ENCODE results near the gene ARHGAP25.

Gene ARHGAP25

DNA sequence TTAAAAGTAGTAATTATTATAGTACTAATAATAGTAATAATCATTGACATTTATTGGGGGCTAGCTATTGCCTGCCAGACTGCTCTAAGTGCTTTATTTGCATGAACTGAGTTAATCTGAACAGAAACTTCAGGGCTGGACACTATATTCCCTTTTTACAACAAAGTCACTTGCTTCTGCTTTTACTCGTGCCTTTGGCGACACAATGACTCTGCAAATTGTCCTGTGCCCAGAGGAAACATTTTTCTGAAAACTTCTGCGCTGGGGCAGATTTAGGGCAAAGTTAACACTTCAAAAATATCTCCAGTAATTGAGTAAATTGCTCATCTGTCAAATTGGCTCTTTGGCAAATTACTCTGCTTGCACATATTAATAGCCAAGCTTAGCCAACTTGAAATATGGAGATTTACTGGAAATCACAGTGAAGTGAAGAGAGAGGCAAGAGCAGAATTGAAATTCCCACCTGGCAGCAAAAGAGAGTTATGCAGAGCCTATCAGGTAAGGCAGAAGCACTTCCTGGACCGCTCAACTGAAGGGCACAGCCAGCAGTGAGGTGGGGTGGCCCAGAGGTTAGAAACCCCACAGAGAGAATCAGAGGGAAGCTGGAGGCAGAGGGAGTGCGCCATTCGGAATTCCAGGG is 100.2 kb downstream of the ARHGAP25 start:
- no peak for TF ChIP-seq FOXP2 (optimal IDR thresholded peaks at IDR 0.05; ENCODE audit: control extremely low read depth, extremely low read length, insufficient read depth)
- no peak for TF ChIP-seq POLR2AphosphoS5 (IDR thresholded peaks at IDR 0.05; ENCODE audit: borderline replicate concordance, low read depth, low read length)
- TF ChIP-seq EZH2 (IDR thresholded peaks at IDR 0.05) = no peak
- Histone ChIP-seq H3K4me3 (no peak overlapping the region), H3K36me3 (ENCODE audit: insufficient read depth, low read length) (no peaks in the 10 kb centered on the region), H3K9ac (ENCODE audit: insufficient read length) (no peak overlapping the region), H3K9me3 (ENCODE audit: low read depth, low read length) (no peaks in the 10 kb centered on the region), H3K27ac (no peak overlapping the region)
- DNase-seq (ENCODE audit: low read depth, low spot score) = no peak

DNA sequence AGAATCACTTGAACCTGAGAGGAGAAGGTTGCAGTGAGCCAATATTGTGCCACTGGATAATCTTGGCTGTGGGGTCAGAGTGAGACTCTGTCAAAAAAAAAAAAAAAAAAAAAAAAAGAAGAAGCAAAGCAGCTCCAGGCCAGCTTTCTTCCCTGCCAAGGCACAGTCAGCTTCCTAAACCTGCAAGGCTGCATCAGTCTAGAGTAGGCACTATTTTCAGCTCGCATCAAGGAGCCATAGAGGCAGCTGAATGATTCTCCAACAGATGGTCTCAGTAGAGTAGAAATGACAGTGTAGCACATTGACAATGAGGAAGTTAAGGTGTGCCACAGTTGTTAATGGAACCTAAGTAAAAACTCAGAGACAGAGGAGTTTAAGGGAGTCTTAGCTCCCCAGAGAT is 101.0 kb downstream of the ARHGAP25 start:
- H3K9ac ChIP-seq (ENCODE audit: insufficient read length) = no peak overlapping the region
- no peak overlapping the region for H3K27ac ChIP-seq

DNA sequence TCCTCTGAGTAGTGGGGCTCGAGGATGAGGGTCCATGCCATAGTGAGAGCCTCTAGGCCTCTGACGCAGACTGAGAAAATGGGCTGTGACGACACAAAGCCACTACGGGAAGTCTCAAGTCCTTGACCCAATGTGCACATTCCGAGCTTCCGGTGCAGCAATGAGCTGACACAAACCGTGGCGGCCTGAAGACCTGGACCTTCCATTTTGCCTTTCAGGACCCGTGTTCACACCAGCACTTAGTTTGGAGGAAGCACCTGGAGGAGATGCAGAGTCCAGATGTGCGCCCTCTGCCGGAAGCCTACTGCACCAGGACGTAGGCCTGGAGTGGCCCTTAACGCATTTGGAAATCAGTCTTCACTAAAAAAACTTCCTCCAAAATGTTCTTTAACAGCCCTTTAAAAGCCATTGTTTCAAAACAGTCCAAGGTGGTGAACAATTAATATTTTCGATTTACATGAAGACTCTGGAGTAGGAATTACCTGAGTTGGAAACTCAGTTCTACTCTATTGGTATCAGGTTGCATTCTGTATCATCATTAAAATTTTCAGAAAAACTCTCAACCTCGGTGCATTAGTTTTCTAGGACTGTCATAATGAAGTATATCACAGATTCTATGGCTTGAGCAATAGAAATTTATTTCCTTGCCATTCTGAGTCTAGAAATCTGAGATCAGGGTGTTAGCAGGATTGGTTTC is 102.7 kb downstream of the ARHGAP25 start:
- Histone ChIP-seq H3K4me3 (no peak overlapping the region), H3K36me3 (ENCODE audit: insufficient read depth, low read length) (no peaks in the 10 kb centered on the region), H3K9me3 (ENCODE audit: low read depth, low read length) (no peaks in the 10 kb centered on the region), H3K9ac (ENCODE audit: insufficient read length) (no peak overlapping the region), H3K27ac (no peak overlapping the region)
- TF ChIP-seq FOXP2 (optimal IDR thresholded peaks at IDR 0.05; ENCODE audit: control extremely low read depth, extremely low read length, insufficient read depth) = no peak
- TF ChIP-seq EZH2 (IDR thresholded peaks at IDR 0.05) = no peak
- no peak for TF ChIP-seq POLR2AphosphoS5 (IDR thresholded peaks at IDR 0.05; ENCODE audit: borderline replicate concordance, low read depth, low read length)
- no peak for DNase-seq (ENCODE audit: low read depth, low spot score)

More for the DNA sequence above, 101.0 kb downstream of the ARHGAP25 start:
- DNase-seq (ENCODE audit: low read depth, low spot score) = no peak
- no peak overlapping the region for H3K4me3 ChIP-seq
- TF ChIP-seq FOXP2 (optimal IDR thresholded peaks at IDR 0.05; ENCODE audit: control extremely low read depth, extremely low read length, insufficient read depth) (no peak), POLR2AphosphoS5 (IDR thresholded peaks at IDR 0.05; ENCODE audit: borderline replicate concordance, low read depth, low read length) (no peak), EZH2 (IDR thresholded peaks at IDR 0.05) (no peak)
- no peaks in the 10 kb centered on the region for H3K36me3 ChIP-seq (ENCODE audit: insufficient read depth, low read length)
- H3K9me3 ChIP-seq (ENCODE audit: low read depth, low read length) = no peaks in the 10 kb centered on the region

DNA sequence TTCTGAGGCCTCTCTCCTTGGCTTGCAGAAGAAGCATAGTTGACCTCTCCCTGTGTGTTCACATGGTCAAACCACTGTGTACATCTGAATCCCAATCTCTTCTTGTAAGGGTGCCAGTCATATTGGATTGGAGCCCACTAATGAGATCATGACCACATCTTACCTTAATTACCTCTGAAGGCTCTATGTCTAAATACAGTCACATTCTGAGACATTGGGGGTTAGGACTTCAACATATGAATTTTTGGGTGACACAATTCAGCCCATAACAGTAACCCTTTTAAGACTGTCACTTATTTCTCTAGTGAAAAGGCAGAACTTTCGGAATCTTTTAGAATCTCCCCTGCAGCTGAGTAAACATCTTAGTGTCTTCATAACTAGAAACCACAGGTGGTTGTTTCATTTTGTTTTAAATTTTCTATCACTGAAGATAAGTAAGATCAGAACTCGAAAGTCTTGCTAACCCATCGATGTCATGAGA is 103.3 kb downstream of the ARHGAP25 start:
- Histone ChIP-seq H3K4me3 (no peak overlapping the region), H3K9ac (ENCODE audit: insufficient read length) (no peak overlapping the region), H3K36me3 (ENCODE audit: insufficient read depth, low read length) (no peaks in the 10 kb centered on the region), H3K27ac (no peak overlapping the region), H3K9me3 (ENCODE audit: low read depth, low read length) (no peaks in the 10 kb centered on the region)
- no peak for TF ChIP-seq POLR2AphosphoS5 (IDR thresholded peaks at IDR 0.05; ENCODE audit: borderline replicate concordance, low read depth, low read length)
- no peak for TF ChIP-seq FOXP2 (optimal IDR thresholded peaks at IDR 0.05; ENCODE audit: control extremely low read depth, extremely low read length, insufficient read depth)
- DNase-seq (ENCODE audit: low read depth, low spot score) = no peak

DNA sequence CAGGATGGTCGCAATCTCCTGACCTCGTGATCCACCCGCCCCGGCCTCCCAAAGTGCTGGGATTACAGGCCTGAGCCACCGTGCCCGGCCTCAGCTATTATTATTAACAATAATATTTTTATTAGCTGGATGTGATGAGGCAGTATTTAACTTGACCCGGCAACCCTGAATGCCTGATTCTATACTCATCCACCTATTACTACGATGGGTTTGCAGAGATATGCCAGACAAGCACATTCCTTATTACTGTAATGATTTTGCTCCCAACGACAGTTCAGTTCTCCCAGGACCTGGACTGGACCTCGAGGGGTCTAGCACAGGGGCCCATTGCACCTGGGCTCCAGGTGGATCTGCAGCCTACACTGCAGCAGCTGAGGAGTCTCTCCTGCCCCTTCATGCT is 104.0 kb downstream of the ARHGAP25 start:
- no peak overlapping the region for H3K27ac ChIP-seq
- H3K9ac ChIP-seq (ENCODE audit: insufficient read length) = no peak overlapping the region
- no peak for DNase-seq (ENCODE audit: low read depth, low spot score)

DNA sequence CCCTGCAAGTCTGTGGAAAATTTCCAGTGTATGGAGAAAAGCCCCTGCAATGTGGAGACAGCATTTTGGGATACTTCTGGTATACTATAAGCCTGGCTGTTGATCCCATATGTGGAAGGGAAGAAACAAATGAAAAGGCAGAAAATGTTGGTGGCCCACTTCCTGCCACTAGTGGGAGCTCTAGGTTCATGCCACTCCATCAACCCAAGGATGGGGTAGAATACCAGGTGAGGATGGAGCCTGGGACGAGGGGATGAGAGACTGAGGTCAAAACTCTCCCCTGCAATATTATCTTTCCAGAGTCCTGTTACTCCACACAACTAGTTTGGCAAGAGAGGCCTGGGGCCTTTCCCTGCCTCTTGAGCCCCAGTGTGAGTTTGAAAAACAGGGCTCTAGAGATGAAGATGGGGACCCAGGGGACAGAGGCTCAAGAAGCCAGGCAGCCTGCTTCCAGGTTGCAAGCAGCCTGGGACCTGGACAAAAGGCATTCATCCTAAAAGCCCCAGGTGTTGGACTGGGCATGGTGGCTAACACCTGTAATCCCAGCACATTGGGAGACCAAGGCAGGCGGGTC is 104.7 kb downstream of the ARHGAP25 start:
- Histone ChIP-seq H3K9ac (ENCODE audit: insufficient read length) (no peak overlapping the region), H3K4me3 (no peak overlapping the region), H3K36me3 (ENCODE audit: insufficient read depth, low read length) (no peaks in the 10 kb centered on the region), H3K9me3 (ENCODE audit: low read depth, low read length) (no peaks in the 10 kb centered on the region), H3K27ac (no peak overlapping the region)
- no peak for DNase-seq (ENCODE audit: low read depth, low spot score)
- TF ChIP-seq FOXP2 (optimal IDR thresholded peaks at IDR 0.05; ENCODE audit: control extremely low read depth, extremely low read length, insufficient read depth) = no peak
- TF ChIP-seq POLR2AphosphoS5 (IDR thresholded peaks at IDR 0.05; ENCODE audit: borderline replicate concordance, low read depth, low read length) = no peak
- no peak for TF ChIP-seq EZH2 (IDR thresholded peaks at IDR 0.05)

More for the DNA sequence above, 104.0 kb downstream of the ARHGAP25 start:
- Histone ChIP-seq H3K4me3 (no peak overlapping the region), H3K9me3 (ENCODE audit: low read depth, low read length) (no peaks in the 10 kb centered on the region), H3K36me3 (ENCODE audit: insufficient read depth, low read length) (no peaks in the 10 kb centered on the region)
- no peak for TF ChIP-seq FOXP2 (optimal IDR thresholded peaks at IDR 0.05; ENCODE audit: control extremely low read depth, extremely low read length, insufficient read depth)
- TF ChIP-seq EZH2 (IDR thresholded peaks at IDR 0.05) = no peak
- TF ChIP-seq POLR2AphosphoS5 (IDR thresholded peaks at IDR 0.05; ENCODE audit: borderline replicate concordance, low read depth, low read length) = no peak

DNA sequence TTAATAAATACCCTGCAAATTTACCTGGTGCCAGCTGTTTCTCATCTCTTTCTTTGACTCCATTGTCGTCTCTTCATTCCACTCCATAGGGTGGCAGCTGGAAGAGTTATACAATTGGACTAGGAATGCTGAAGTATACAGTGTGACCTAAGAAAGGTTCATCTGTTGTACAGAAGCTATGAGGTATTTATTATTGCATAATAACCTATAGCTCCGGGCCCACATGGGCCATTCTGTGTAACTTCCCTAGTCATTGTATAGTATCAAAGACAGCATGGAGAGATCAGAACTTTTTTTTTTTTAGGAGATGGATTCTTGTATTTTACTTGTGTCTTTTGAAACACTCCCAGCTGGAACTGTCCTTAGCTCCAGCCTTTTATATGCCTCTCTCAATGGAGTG is 110.4 kb downstream of the ARHGAP25 start:
- Histone ChIP-seq H3K27ac (no peak overlapping the region), H3K9ac (ENCODE audit: insufficient read length) (no peak overlapping the region), H3K9me3 (ENCODE audit: low read depth, low read length) (no peaks in the 10 kb centered on the region), H3K36me3 (ENCODE audit: insufficient read depth, low read length) (no peaks in the 10 kb centered on the region), H3K4me3 (no peak overlapping the region)
- no peak for TF ChIP-seq EZH2 (IDR thresholded peaks at IDR 0.05)
- TF ChIP-seq FOXP2 (optimal IDR thresholded peaks at IDR 0.05; ENCODE audit: control extremely low read depth, extremely low read length, insufficient read depth) = no peak
- TF ChIP-seq POLR2AphosphoS5 (IDR thresholded peaks at IDR 0.05; ENCODE audit: borderline replicate concordance, low read depth, low read length) = no peak
- DNase-seq (ENCODE audit: low read depth, low spot score) = no peak

DNA sequence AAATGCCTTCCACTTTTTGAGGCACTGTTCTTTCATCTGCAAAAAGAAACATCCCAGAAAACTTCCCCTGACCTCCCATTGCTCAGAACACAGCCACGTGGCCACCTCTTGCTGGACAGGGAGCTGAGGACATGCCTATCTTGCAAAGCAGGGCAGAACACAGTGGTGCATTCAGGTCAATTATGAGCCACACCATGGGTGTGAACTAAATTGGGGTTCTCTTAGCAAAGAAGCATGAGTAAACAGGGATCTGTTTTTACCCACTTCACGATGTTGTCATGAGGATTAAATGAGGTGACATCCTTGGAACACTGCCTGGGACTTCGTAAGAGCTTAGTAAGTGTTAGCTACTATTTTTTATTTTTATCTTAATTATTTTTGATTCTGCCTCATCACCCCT is 111.5 kb downstream of the ARHGAP25 start:
- Histone ChIP-seq H3K9me3 (ENCODE audit: low read depth, low read length) (no peaks in the 10 kb centered on the region), H3K9ac (ENCODE audit: insufficient read length) (no peak overlapping the region), H3K36me3 (ENCODE audit: insufficient read depth, low read length) (no peaks in the 10 kb centered on the region), H3K27ac (no peak overlapping the region), H3K4me3 (no peak overlapping the region)
- no peak for DNase-seq (ENCODE audit: low read depth, low spot score)
- TF ChIP-seq POLR2AphosphoS5 (IDR thresholded peaks at IDR 0.05; ENCODE audit: borderline replicate concordance, low read depth, low read length) (no peak), FOXP2 (optimal IDR thresholded peaks at IDR 0.05; ENCODE audit: control extremely low read depth, extremely low read length, insufficient read depth) (no peak), EZH2 (IDR thresholded peaks at IDR 0.05) (no peak)

All from SK-N-MC (cell line).